Epithelial cell of esophagus (primary cell): ENCODE data around the gene BORCS5.

Source experiments
- DNase-seq: peaks from one replicate; pipeline ENCODE4 v3.0.0; 2010; ENCODE audit warnings: low read depth
- H3K4me3 ChIP-seq: 2 replicates; pipeline ENCODE4 v1.5.1; 2011; ENCODE audit warnings: mild to moderate bottlenecking, low read length, control low read depth
- TF ChIP-seq, protein P1 (sequence below): IDR thresholded peaks from 2 replicates; pipeline ENCODE4 v1.5.1; 2011; ENCODE audit warnings: low read depth, mild to moderate bottlenecking, low read length, control low read depth, inconsistent platforms; ENCODE audit not compliant: insufficient read depth; ENCODE audit errors: missing control alignments

The BORCS5 gene

DNA sequence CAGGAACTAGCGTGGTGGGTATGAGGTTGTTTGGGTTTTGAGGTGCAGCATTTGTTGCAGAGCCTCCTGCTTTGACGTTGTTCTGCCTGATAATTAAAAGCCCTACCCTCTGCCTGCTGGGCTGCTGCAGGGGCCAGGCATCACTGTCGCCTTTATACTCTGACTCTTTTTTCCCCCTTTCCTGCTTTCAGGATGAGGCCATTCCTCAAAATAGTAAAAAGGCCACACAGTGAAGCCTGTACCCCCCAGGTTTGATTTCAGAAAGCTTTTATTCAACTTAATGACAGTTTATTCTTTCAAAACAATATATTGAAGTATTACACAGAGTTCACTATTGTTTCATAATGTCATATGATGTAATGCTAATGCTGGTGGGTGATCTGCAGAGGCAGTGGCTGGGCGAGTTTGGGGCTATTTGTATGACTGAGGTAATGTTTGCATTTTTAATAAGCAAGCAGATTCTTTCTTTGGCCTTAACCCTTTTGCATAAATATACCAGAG, 9.1 kb downstream of the BORCS5 start:
- peak; percentile 57 for DNase-seq
- TF ChIP-seq, protein P1, sequence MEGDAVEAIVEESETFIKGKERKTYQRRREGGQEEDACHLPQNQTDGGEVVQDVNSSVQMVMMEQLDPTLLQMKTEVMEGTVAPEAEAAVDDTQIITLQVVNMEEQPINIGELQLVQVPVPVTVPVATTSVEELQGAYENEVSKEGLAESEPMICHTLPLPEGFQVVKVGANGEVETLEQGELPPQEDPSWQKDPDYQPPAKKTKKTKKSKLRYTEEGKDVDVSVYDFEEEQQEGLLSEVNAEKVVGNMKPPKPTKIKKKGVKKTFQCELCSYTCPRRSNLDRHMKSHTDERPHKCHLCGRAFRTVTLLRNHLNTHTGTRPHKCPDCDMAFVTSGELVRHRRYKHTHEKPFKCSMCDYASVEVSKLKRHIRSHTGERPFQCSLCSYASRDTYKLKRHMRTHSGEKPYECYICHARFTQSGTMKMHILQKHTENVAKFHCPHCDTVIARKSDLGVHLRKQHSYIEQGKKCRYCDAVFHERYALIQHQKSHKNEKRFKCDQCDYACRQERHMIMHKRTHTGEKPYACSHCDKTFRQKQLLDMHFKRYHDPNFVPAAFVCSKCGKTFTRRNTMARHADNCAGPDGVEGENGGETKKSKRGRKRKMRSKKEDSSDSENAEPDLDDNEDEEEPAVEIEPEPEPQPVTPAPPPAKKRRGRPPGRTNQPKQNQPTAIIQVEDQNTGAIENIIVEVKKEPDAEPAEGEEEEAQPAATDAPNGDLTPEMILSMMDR, result no peak
- no peak overlapping the region for H3K4me3 ChIP-seq

DNA sequence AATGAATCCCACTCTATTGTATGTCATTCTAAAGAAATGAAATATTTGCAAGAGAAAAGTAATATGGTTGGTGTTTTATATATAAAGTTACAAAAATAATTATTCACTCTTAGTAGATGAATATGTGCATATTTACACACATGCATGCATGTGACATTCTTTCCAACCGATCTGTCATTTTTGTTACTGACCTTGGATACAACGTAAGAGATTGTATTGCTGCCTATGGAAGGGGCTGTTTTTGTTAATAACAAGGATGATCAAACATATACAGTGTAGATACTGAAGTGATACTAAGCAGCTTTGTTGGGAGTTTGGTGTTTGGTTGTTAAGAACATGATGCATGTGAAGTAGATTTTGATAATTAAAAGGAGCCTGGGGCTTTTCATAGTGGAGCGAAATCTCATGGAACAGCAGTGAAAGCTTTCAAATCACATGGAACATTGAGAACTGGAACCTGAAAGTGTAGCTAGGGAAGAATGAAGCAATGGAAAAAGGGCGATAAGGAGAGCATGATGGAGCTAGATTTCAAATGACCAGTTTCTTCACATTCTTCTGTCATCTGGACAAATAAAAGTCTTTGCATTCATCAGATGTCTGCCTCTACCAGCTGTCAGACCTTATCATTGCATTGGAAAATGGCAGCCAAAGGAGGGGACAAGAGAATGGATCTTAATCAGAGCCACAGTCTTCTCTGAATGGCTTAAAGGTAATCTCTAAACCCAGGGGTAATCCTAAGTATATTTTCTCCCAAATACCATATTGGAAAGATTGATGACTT, 10.0 kb downstream of the BORCS5 start:
- H3K4me3 ChIP-seq, result no peak overlapping the region
- TF ChIP-seq, protein P1, result no peak
- DNase-seq, result no peak

DNA sequence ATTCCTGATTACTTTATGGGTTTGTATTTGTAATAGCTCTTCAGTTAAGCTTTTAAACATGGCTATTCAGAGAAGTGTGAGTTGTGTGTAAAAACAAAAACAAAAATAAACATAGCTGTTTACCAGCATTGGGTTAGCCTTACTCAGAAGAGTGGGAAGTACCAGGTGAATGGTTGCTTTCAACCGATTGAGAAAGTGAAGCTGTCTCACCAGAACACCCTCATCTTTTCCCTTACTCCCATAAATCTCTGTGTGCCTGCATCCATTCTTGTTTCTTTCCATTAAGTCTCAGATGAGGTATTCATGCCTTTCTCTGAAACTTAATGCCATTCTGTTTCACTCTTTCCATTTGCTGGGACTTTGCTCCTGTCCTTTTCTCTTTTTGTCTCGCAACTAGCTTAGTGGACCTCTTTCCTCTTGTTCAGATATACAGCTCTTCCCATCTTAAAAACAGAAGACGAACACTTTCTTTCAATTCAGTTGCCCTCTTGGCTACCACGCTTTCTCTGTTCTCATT, 10.7 kb downstream of the BORCS5 start:
- no peak for DNase-seq
- no peak overlapping the region for H3K4me3 ChIP-seq
- TF ChIP-seq, protein P1, result no peak

DNA sequence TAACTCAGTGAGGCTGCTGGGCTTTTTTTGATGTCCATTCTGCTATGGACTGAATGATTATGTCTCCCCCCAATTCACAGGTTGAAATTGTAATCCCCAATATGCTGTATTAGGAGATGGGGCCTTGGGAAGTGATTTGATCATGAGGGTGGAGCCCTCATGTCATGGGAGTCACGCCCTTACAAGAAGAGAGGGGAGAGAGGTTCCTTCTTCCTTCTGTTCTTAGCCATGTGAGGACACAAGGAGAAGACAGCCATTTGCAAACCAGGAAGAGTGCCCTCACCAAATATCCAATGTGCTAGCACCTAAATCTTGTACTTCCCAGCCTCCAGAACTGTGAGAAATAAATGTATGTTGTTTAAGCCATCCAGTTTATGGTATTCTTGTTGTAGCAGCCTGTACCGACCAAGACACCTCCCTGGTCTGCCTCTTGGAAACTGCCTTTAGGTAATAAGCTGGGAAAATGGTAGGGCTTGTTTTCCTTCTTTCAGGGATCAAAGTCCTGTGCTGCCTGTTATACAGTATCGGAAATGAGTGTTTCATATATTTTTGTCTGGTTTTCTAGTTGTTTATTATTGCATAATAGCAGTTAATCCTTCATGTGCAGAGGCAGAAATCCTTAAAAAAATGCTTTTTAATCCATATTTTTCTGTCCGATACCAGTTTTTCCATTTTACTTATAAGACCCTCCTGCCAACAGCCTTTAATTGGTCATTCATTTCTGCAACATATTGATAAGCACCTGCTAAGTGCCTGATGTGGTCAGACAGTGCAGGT, 16.3 kb downstream of the BORCS5 start:
- H3K4me3 ChIP-seq, result no peak overlapping the region
- no peak for DNase-seq
- TF ChIP-seq, protein P1, result no peak

DNA sequence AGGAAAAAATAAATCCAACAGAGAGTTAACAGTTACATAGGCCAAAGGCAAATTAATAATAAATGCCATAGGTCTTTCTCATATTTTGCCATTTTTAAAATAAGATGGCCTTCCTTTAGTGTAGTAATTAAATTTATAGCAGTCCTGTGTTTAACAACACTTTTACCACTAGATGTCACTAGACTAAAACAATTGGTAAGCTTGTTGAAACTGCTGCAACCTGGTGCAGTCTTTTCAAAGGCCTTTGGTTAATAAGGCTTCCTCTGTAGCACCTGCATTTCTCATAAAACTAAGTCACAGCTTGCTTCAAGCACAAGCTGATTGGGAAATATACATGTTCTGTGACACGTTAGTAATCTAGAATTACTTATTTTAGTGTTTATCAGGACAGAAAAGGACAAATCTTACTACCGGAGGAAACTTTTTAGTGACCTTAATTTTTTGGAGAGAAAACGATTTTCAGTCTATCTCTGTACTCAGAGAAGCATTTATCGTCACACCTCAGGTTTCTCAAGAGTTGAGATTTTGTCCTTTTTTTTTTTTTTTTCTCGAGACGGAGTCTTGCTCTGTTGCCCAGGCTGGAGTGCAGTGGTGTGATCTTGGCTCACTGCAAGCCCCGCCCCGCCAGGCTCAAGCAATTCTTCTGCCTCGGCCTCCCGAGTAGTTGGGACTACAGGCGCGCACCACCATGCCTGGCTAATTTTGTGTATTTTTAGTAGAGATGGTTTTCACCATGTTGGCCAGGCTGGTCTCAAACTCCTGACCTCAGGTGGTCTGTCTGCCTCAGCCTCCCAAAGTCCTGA, 20.0 kb downstream of the BORCS5 start:
- H3K4me3 ChIP-seq, result no peak overlapping the region
- peak; percentile 85 for DNase-seq
- TF ChIP-seq, protein P1, result peak; percentile 59

DNA sequence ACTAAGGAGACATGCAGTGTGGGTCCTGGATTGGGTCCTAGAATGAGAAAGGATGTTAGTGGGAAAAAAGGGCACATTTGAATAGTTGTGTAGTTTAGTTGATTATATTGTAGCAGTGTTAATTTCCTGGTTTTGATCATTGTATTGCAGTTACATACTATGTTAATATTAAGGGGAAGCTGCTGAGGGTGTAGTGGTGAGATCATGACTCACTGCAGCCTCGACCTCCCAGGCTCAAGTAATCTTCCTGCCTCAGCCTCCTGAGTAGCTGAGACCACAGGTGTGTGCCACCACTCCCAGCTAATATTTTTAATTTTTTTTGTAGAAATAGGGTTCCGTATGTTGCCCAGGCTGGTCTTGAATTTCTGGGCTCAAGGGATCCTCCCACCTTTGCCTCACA, 21.7 kb downstream of the BORCS5 start:
- H3K4me3 ChIP-seq, result no peak overlapping the region
- TF ChIP-seq, protein P1, result no peak
- DNase-seq, result no peak
